GM13977 (cell line): Measurements from ENCODE around the gene BRIP1.

Experiments used
- DNase-seq: peaks from one replicate; pipeline ENCODE4 v3.0.0; 2012; ENCODE audit warnings: low spot score
- CTCF ChIP-seq: IDR thresholded peaks from 2 replicates; pipeline ENCODE4 v1.5.1; 2012; ENCODE audit warnings: mild to moderate bottlenecking, control low read depth; ENCODE audit not compliant: insufficient read depth; ENCODE audit errors: extremely low read depth, missing control alignments
- in situ Hi-C: fragments of 300-500 bp; cut with MboI; formaldehyde crosslinking; loops from one replicate; pipeline ENCODE4 v1.12.0; 2022; ENCODE audit warnings: low sequenced_read_pairs, low pct_unique_long_range_greater_than_20kb, mixed read lengths, inconsistent platforms; ENCODE audit not compliant: unreplicated experiment

BRIP1 gene

DNA sequence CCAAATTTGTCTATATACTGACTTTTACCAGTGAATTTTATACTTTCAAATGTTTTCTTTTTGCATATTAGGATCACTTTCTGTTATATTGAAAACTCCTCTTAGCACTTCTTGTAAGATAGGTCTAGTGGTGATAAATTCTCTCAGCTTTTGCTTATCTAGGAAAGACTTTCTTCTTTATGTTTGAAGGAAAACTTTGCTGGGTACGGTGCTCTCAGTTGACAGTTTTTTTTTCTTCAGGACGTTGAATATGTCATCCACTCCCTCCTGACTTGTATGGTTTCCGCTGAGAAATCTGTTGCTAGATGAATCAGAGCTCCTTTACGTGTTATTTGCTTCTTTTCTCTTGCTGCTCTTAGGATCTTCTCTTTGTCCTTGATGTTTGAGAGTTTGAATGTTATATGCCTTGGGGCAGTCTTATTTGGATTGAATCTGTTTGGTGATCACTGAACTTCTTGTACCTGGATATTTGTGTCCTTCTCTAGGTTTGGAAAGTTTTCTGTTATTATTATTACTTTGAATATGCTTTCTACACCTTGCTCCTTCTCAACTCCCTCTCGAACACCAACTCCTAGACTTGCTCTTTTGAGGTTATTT lies 228.3 kb downstream of the BRIP1 start:
- DNase-seq, result no peak
- in situ Hi-C loops, result loop anchor here (10.0 kb wide), 1 partner anchor 470 kb away; no protein-coding TSS in a partner anchor

GRCh38 chr17:61634011-61634539 lies 229.3 kb downstream of the BRIP1 start:
- TF ChIP-seq CTCF, result no peak
- in situ Hi-C loops, result loop anchor here (10.0 kb wide), 1 partner anchor 471 kb away; no protein-coding TSS in a partner anchor
- DNase-seq, result no peak

More for the DNA sequence above, 228.3 kb downstream of the BRIP1 start:
- no peak for TF ChIP-seq CTCF

GRCh38 chr17:61632826-61633225 lies 230.5 kb downstream of the BRIP1 start:
- no peak for TF ChIP-seq CTCF
- in situ Hi-C loops, result loop anchor here (10.0 kb wide), 1 partner anchor 472 kb away; no protein-coding TSS in a partner anchor
- DNase-seq, result no peak

DNA sequence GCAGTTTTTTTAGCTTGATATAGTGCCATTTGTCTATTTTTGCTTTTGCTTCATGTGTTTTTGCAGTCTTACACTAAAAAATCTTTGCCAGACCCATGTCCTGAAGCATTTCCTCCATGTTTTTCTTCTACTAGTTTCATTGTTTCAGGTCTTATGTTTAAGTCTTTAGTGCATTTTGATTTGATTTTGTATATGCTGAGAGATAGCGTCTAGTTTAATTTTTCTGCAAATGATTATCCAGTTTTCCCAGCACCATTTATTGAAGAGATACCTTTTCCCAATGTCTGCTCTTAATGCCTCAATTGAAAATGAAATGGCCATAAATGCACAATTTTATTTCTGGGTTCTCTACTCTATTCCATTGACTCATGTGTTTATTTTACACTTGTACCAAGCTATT lies 231.5 kb downstream of the BRIP1 start:
- in situ Hi-C loops, result loop anchor here (10.0 kb wide), 1 partner anchor 473 kb away; no protein-coding TSS in a partner anchor
- TF ChIP-seq CTCF, result no peak
- DNase-seq, result no peak
